ENCODE data around the gene SGSM1. TPM values are rescaled to one million over a fixed set of nuclear protein-coding genes. Genes with fewer than 3 reads are reported as not detected.

Gene SGSM1
- total and polyA plus RNA-seq, 9 of the 15 experiments (the other 6 are each of a cell fraction or from before 2014, with no cell fraction given), result not detected

GRCh38 chr22:24812950-24813775 lies 7.2 kb downstream of the SGSM1 start (continued):
- TF ChIP-seq ZBTB40 (IDR thresholded peaks at IDR 0.05) (no peak), ZBTB40 (CRISPR knock-in tag; IDR thresholded peaks at IDR 0.05) (no peak), SFPQ (IDR thresholded peaks at IDR 0.05; ENCODE audit: low read depth, low read length) (no peak), ZNF778 (CRISPR knock-in tag; IDR thresholded peaks at IDR 0.05) (no peak), TAF15 (IDR thresholded peaks at IDR 0.05; ENCODE audit: low read depth, low read length) (no peak), ZNF239 (CRISPR knock-in tag; IDR thresholded peaks at IDR 0.05) (no peak)
